Measurements from ENCODE around the gene GATA2.

GATA2 gene

GRCh38 chr3:128487813-128488635 lies 5.0 kb downstream of the GATA2 start:
- DNase-seq (ENCODE audit: low read depth), result no peak

GRCh38 chr3:128487538-128487812 lies 5.5 kb downstream of the GATA2 start:
- no peak for DNase-seq (ENCODE audit: low read depth)

- DNase-seq (ENCODE audit: low read depth), result no peak
Observed at GRCh38 chr3:128486681-128487537, 6.1 kb downstream of the GATA2 start.

GRCh38 chr3:128486205-128486628 lies 6.8 kb downstream of the GATA2 start:
- DNase-seq (ENCODE audit: low read depth), result no peak

GRCh38 chr3:128485282-128486204 lies 7.5 kb downstream of the GATA2 start:
- no peak for DNase-seq (ENCODE audit: low read depth)

GRCh38 chr3:128484404-128485281 lies 8.4 kb downstream of the GATA2 start:
- DNase-seq (ENCODE audit: low read depth), result no peak

- DNase-seq (ENCODE audit: low read depth), result no peak
Observed at GRCh38 chr3:128483657-128484403, 9.2 kb downstream of the GATA2 start.

GRCh38 chr3:128482666-128483656 lies 10.0 kb downstream of the GATA2 start:
- no peak for DNase-seq (ENCODE audit: low read depth)

- DNase-seq (ENCODE audit: low read depth), result no peak
Observed at GRCh38 chr3:128482175-128482574, 10.8 kb downstream of the GATA2 start.

- DNase-seq (ENCODE audit: low read depth), result no peak
Observed at GRCh38 chr3:128481438-128481942, 11.5 kb downstream of the GATA2 start.

- DNase-seq (ENCODE audit: low read depth), result no peak
Observed at GRCh38 chr3:128480717-128481437, 12.1 kb downstream of the GATA2 start.

- no peak for DNase-seq (ENCODE audit: low read depth)
Observed at GRCh38 chr3:128480278-128480677, 12.7 kb downstream of the GATA2 start.

GRCh38 chr3:128479558-128480086 lies 13.4 kb downstream of the GATA2 start:
- no peak for DNase-seq (ENCODE audit: low read depth)

GRCh38 chr3:128478576-128479506 lies 14.2 kb downstream of the GATA2 start:
- no peak for DNase-seq (ENCODE audit: low read depth)

GRCh38 chr3:128476659-128477058 lies 16.3 kb downstream of the GATA2 start:
- DNase-seq (ENCODE audit: low read depth), result no peak

- DNase-seq (ENCODE audit: low read depth), result no peak
Observed at GRCh38 chr3:128475355-128475754, 17.6 kb downstream of the GATA2 start.

GRCh38 chr3:128473737-128474136 lies 19.3 kb downstream of the GATA2 start:
- no peak for DNase-seq (ENCODE audit: low read depth)
